Measurements from ENCODE around the gene RND2.

The RND2 gene

GRCh38 chr17:43006639-43007551 is 18.1 kb upstream of the RND2 start, which contains the start of gene IFI35:
Gene IFI35, plus strand, starts transcription at chr17:43006784. Its CDS starts 164 bp downstream, at chr17:43006948.
- no peak for DNase-seq (ENCODE audit: low read depth, low spot score)

DNA sequence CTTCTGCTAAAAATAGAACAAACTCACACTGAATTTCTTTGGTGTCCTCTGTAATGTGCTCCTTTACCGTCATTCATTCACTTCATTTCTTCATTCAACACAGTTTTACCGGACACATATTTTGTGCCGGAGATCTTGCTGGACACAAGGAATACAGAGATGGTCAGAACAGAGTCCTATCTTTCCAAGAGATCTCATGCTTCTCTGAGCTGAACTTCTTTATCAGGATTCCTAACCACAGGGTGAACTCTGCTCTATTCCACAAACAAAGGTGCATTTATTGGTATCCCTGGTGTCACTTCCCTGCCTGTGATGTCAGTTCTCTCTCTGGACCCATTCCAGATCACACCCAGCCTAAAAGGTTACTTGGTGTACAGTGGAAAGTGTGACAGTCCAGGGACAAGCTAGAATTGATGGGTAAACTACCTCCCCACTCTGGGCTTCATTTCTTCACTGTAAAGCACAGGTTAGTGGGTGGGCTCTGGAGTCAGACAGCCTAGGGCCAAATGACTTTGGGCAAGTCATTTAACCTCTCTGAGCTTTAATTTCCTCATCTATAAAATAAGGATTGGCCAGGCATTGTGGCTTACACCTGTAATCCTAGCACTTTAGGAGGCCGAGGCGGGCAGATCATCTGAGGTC is 14.2 kb upstream of the RND2 start:
- DNase-seq (ENCODE audit: low read depth, low spot score): no peak

- no peak for DNase-seq (ENCODE audit: low read depth, low spot score)
Measured at GRCh38 chr17:43011728-43012472, 13.1 kb upstream of the RND2 start.

DNA sequence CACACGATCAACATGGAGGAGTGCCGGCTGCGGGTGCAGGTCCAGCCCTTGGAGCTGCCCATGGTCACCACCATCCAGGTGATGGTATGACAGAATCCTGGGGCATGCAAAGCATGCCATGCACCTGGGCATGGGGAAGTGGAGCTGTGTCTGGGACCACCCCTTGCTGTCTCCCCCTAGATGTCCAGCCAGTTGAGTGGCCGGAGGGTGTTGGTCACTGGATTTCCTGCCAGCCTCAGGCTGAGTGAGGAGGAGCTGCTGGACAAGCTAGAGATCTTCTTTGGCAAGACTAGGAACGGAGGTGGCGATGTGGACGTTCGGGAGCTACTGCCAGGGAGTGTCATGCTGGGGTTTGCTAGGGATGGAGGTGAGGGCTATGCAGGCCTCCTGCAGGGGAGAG is 11.7 kb upstream of the RND2 start:
- no peak for DNase-seq (ENCODE audit: low read depth, low spot score)

- DNase-seq (ENCODE audit: low read depth, low spot score): no peak
Measured at GRCh38 chr17:43014020-43014648, 10.9 kb upstream of the RND2 start.

- no peak for DNase-seq (ENCODE audit: low read depth, low spot score)
Measured at GRCh38 chr17:43014649-43015542, 10.1 kb upstream of the RND2 start.

DNA sequence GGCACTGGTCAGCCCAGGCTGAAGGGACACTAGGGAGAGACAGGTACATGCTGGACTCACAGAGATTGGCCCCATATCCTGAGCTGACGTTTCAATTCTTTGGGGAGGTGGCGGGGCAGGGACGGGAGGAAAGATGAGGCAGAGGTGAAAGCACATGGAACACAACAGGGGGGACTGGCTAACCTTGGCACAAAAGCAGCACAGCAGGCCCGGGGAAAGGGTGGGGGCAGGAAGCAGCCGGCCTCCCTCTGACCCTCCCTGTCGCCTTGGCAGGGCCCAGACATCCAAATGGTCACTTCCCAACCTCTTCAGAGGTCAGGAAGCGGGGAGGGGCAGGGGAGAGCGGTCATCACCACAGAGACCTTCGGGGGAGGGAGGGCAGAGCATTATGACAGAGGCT is 9.5 kb upstream of the RND2 start:
- DNase-seq (ENCODE audit: low read depth, low spot score): no peak

DNA sequence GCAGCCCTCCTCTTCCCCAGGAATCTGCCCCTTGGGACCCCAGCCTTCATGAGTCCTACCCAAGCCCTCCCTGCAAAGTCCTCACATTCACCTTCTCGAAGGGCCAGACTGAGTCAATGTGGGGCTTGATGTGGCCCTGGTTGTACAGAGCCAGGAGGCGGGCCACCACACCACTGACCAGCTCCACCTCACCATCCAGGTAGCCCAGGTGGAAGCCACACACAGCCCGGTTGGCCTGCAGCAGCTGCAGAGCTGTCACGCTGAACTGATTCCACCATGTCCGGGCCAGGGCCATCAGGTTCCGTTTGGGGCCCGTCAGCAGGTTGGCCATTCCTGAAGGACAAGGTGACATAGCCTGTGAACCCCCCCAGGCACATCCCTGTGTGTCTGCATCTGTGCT is 8.8 kb upstream of the RND2 start:
- DNase-seq (ENCODE audit: low read depth, low spot score): no peak

- no peak for DNase-seq (ENCODE audit: low read depth, low spot score)
Measured at GRCh38 chr17:43018008-43018853, 6.8 kb upstream of the RND2 start.

DNA sequence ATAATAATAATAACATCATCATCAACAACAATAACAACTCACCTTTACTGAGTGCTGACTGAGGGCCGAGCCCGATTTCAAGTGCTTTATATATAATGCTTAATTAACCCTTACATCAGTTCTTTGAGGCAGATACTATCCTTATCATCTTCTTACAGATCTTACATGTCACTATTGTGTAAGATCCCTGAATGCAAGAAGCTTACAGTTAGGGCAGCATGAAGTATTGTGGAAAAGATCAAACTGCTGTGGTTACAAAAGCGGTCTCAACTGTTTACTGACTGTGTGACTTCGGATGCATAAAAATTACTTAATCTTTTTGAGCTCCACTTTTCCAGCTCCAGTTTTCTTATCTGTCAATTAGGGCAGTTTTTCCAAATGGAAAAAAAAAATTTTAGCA is 6.1 kb upstream of the RND2 start:
- DNase-seq (ENCODE audit: low read depth, low spot score): no peak

DNA sequence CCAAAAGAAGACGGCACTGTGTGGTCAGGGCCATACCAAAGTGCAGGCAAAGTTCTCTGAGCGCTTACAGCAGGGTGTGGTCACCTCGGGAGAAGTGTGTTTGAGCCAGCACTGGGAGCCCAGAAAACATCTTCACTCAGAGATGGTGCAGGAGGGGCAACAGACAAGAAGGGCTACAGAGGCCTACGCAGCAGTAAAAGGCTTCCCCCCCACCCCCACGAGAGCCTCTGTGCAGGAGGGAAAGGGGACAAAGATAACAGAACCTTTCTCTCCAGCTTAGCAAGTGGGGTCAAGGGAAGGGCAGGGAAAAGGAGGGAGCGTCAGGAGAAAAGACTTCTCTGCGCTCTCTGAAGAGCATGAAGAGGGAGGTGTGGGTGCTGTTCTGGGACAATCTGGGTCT is 5.6 kb upstream of the RND2 start:
- DNase-seq (ENCODE audit: low read depth, low spot score): no peak

DNA sequence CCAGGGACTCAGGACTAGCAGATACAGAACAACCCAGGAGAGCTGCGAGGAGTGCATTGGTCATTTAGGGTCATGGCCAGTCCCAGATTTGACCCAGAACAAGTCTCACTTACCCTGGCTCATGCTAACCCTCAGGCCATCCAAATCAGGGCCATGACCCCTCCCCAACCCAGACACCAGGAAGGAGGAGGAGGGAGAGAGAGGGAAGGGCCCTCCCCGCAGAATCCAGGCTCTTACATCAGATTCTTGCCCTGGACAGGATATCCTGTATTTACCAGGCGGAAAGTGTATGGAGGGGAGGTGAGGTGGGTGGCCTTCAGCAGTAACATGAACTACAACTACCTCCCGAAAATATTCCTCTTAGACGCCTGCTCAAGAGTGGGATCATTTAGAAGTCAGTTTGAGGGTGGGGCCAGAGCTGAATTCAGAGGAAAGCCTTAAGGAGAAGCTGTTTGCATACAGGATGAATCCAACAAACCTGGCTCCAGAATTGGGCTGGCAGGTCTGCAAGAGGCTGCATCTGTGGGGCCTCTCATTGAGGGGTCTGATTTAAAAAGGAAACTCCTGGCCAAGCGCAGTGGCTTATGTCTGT is 4.9 kb upstream of the RND2 start:
- no peak for DNase-seq (ENCODE audit: low read depth, low spot score)

GRCh38 chr17:43020789-43021740 is 4.0 kb upstream of the RND2 start:
- DNase-seq (ENCODE audit: low read depth, low spot score): no peak

GRCh38 chr17:43021741-43022512 is 3.1 kb upstream of the RND2 start, which contains the start of gene VAT1:
Gene VAT1, minus strand, starts transcription at chr17:43022385. Its CDS starts 63 bp downstream, at chr17:43022322.
- DNase-seq (ENCODE audit: low read depth, low spot score): no peak

DNA sequence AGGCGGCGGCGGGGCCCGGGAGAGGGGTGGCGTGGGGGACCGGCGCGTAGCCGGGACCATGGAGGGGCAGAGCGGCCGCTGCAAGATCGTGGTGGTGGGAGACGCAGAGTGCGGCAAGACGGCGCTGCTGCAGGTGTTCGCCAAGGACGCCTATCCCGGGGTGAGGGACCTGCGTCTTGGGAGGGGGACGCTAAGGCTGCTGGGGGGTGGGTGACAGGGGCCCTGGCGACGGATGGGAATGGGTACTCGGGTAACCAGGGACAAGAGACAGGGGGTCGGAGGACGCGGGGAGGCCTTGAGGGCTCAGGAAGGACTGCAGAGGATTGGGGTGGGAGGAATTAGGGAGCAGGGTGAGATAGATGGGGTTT is 243 bp downstream of the RND2 start:
- DNase-seq (ENCODE audit: low read depth, low spot score): no peak

DNA sequence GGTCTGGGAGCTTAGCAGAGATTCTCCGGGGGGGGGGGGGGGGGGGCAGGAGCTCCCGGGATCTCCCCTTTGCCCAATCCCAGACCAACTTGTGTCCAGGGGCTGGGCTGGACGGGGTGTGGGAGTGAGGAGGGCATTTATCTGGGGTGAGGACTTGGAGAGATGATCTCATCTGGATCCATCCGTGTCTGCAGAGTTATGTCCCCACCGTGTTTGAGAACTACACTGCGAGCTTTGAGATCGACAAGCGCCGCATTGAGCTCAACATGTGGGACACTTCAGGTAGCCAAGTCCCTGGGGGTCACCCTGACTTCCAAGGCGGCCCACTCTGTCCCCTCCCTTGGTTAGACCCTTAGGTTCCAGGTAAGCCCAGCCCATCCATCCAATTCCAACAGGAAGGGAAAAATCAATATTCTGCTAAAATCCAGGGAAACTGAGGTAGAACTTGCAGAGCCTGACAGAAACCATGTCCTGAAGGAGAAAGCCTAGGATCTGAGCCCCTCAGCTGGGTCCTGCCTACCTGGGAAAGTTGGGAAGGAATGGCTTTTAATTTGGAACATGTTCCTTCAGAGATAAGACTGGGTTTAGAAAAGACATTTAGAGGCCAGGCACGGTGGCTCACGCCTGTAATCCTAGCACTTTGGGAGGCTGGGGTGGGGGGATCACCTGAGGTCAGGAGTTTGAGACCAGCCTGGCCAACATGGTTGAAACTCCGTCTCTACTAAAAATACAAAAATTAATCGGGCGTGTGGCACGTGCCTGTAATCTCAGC is 921 bp downstream of the RND2 start:
- DNase-seq (ENCODE audit: low read depth, low spot score): no peak

DNA sequence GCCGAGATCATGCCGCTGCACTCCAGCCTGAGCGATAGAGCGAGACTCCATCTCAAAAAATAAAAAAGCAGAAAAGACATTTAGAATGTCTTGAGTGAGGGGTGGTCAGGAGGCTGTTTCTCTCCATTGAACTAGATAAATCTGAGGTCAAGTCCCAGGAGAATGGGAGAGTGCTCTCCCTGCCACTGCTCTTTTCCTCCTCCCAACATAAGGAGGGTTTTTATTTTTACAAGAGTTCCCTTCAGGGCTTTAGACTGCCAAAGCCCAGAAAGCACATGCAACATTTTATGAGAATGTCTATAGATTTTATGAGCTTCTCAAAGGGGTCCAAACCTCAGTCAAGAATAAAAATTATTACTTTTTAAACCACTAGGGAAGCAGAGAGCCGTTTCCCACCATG is 1.6 kb downstream of the RND2 start:
- DNase-seq (ENCODE audit: low read depth, low spot score): no peak

All from iPS DF 19.7 (cell line).